Hematopoietic multipotent progenitor cell treated with erythropoietin and hydrocortisone succinate and interleukin-3 and kit ligand, for 6 days (in vitro differentiated cells): Measurements from ENCODE around the gene CDC5L.
"Not testable (repeated sequence)": the region's sequence is repeated elsewhere in the genome, so short reads cannot be mapped to it uniquely, and the experiment has no call there.

Source experiments
- DNase-seq: peaks from one replicate; pipeline ENCODE4 v3.0.0-alpha.2; 2015

The CDC5L gene

GRCh38 chr6:44387346-44388134 is at the start of gene CDC5L:
Gene CDC5L, plus strand, starts transcription at chr6:44387706. Its CDS starts 118 bp downstream, at chr6:44387824.
- peak; percentile 99 for DNase-seq

- peak; percentile 89 for DNase-seq
Measured at GRCh38 chr6:44338228-44339122, 49.0 kb upstream of the CDC5L start.

GRCh38 chr6:44339301-44339700 is 48.2 kb upstream of the CDC5L start:
- no peak for DNase-seq

GRCh38 chr6:44339763-44340625 is 47.5 kb upstream of the CDC5L start:
- no peak for DNase-seq

GRCh38 chr6:44341095-44341890 is 46.2 kb upstream of the CDC5L start:
- no peak for DNase-seq

GRCh38 chr6:44342052-44342451 is 45.5 kb upstream of the CDC5L start:
- peak; percentile 75 for DNase-seq

- peak; percentile 14 for DNase-seq
Measured at GRCh38 chr6:44342489-44342888, 45.0 kb upstream of the CDC5L start, which contains the start of gene SPATS1. Gene SPATS1, plus strand, starts transcription at chr6:44342650. Its CDS starts 446 bp downstream, at chr6:44343096.

- not testable (repeated sequence) for DNase-seq
Measured at GRCh38 chr6:44346818-44347217, 40.7 kb upstream of the CDC5L start.

GRCh38 chr6:44349904-44350649 is 37.4 kb upstream of the CDC5L start:
- no peak for DNase-seq

- DNase-seq: not testable (repeated sequence)
Measured at GRCh38 chr6:44350650-44350994, 36.9 kb upstream of the CDC5L start.

GRCh38 chr6:44352259-44352658 is 35.2 kb upstream of the CDC5L start:
- DNase-seq: no peak

GRCh38 chr6:44353336-44353735 is 34.2 kb upstream of the CDC5L start:
- no peak for DNase-seq

GRCh38 chr6:44355640-44356039 is 31.9 kb upstream of the CDC5L start:
- DNase-seq: no peak

- no peak for DNase-seq
Measured at GRCh38 chr6:44356487-44356886, 31.0 kb upstream of the CDC5L start.

GRCh38 chr6:44359973-44360372 is 27.5 kb upstream of the CDC5L start:
- no peak for DNase-seq

GRCh38 chr6:44361947-44362346 is 25.6 kb upstream of the CDC5L start:
- no peak for DNase-seq

- DNase-seq: no peak
Measured at GRCh38 chr6:44363377-44363926, 24.1 kb upstream of the CDC5L start.

GRCh38 chr6:44366781-44367180 is 20.7 kb upstream of the CDC5L start:
- no peak for DNase-seq

GRCh38 chr6:44367681-44368080 is 19.8 kb upstream of the CDC5L start:
- DNase-seq: no peak

- no peak for DNase-seq
Measured at GRCh38 chr6:44373051-44373450, 14.5 kb upstream of the CDC5L start.

- DNase-seq: no peak
Measured at GRCh38 chr6:44373787-44374186, 13.7 kb upstream of the CDC5L start.
